RPMI8226 (cell line): ENCODE measurements around the gene PPP5C.
"Not testable (repeated sequence)": the region's sequence is repeated elsewhere in the genome, so short reads cannot be mapped to it uniquely, and the experiment has no call there.

ENCODE experiments used
- DNase-seq: peaks from one replicate; pipeline ENCODE4 v3.0.0-alpha.2; 2015

The PPP5C gene

DNA sequence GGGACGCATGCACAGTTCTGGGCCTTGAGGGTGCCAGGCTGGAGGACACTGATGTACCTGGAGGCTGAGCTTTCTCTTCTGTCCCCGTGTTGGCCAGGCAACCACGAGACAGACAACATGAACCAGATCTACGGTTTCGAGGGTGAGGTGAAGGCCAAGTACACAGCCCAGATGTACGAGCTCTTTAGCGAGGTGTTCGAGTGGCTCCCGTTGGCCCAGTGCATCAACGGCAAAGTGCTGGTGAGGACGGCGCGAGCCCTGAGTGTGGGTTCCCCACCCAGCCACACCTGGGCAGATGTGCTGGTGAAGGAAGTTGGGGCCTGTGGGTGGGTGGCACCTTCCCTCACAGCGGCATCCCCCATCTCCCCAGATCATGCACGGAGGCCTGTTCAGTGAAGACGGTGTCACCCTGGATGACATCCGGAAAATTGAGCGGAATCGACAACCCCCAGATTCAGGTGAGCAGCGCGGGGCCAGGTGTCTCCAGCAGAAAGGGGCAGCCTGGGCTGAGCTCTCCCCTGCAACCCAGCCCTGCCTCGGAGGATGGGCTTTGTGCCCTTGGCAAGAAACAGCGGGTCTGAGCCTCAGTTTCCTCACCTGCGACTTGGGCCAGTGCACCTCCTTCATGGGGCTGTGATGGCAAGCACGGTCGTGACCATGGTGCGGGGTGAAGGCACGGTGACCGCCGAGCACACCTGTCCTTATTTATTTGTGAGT is 40.3 kb downstream of the PPP5C start:
- DNase-seq = no peak

DNA sequence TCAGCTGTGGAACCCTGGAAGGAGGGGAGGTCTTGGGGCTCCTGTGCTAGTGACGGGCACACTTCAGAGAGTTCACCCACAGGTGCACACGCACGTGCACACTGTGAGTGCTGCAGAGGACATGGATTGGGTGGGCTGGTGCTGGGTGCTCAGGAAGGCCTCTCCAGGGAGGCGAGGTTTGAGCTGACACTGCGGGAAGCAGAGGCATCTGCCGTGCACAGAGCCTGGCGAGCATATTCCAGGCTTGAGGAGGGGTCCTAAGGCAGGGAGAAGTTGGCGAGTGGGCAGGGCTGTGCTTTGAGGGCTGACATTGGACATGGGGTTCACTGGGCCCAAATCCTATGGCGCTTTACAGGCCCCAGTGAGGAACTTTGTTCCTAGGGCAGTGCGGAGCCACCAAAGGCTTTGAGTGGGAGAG is 40.8 kb downstream of the PPP5C start:
- no peak for DNase-seq

DNA sequence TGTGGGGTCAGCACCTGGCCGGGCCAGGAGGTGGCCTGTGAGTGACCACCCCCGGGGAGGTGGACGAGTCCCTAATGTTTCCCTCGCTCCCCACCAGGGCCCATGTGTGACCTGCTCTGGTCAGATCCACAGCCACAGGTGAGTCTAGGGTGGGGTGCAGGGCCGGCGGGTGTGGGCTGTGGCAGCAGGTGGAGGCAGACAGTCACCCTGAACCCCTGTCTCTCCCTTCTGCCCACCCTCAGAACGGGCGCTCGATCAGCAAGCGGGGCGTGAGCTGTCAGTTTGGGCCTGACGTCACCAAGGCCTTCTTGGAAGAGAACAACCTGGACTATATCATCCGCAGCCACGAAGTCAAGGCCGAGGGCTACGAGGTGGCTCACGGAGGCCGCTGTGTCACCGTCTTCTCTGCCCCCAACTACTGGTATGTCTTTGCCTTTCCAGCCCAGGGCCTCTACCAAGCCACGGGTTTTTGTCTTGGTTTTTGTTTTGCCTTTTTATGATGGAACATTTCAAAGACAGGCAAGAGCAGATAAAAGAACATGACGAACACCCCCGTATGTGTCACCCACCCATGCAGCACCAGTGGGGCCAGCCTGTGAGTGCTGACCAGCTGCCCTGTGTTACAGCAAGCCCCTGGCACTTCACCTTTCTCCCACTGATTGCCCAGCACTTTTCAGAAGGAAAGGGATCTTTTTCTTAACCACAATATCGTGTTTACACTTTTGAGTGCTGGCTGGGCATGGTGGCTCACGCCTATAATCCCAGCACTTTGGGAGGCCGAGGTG is 41.6 kb downstream of the PPP5C start:
- no peak for DNase-seq

- DNase-seq = no peak
Observed at GRCh38 chr19:46390121-46390858, 43.4 kb downstream of the PPP5C start.

DNA sequence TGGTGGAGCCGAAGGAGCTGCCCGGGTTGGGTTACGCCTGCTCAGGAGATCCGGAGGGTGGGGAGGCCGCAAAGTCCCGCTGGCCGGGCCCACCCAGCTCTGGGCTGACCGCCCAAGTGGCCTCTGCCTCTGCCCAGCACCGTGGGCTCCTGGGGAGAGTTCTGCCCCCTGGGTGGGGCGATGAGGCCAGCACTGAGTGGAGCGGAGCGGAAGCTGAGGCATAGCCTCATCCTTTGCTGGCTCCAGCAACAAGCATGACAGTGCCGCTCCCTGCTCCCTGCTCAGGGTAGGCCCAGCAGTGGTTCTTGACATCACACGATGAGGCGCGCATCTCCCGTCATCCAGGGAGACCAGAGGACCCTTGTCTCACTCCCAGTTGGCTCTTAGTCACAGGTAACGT is 44.0 kb downstream of the PPP5C start:
- DNase-seq = no peak

DNA sequence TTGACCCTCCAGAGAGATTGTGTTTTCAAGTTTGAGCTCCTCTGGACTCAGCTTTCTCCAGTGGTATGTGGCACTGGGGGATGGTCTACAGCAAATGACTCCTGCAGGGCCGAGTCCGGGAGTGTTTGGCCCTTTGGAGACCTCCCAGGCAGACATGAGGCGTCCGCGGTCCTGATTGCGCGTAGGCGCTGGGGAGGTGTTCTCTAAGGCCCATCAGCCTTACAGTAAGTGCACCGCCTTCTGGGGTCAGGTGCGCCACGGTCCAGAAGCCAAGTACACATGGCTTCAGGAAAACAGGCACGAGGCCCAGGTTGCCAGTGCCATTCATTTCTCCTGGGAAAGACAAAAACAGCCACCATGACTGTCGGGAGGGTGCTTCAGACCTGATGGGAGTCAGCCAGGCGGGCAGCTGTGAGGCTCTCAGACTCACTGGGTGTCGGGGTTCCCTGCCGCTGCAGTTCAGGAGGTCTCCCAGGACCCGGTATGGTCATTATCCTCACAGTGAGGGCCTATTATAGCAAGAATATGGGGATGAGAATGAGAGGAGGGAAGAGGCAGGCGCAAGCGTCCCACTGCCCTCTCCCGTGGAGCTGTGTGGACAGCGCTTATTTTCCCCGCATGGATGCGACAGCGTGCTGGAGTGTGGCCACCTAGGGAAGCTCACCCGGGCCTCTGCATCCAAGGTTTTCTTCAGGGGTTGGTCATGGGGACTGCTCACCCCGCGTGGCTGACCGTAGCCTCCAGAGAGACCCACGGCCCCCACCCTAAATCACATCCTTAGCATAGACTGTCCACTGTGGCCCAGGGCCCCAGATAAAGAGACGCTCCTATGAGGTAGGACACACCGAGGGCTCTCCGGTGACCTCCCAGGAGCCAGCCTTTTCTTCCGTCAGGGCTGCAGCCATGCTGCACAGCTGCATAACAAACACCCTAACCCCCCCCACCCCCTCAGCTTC is 44.7 kb downstream of the PPP5C start:
- no peak for DNase-seq

DNA sequence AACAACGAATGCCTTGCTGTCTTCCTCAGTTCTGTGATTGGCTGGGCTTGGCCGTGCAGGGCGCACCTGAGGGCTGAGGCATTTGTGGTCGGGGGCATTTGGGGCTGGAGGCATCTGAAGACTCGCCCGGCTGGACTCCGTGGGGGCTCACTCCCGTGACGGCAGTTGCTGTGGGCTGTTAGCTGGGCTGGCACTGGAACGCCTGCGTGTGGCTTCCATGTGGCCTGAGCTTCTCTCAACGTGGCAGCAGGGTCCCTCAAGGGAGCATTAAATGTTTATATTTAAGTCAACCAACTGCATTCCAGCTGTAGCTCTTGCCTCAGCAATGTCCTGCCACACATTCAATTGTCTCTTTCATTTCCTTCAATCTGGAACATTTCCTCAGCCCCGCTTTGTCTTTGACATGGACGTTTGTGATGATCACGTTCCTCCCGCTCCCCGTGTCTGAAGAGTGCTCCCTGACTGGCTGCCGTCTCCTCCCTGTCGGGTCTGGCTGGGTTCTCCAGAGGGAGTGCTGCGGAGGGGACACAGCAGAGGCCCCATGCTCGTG is 45.4 kb downstream of the PPP5C start:
- DNase-seq = no peak

GRCh38 chr19:46392837-46393236 is 46.0 kb downstream of the PPP5C start:
- no peak for DNase-seq

- no peak for DNase-seq
Observed at GRCh38 chr19:46393456-46394401, 46.8 kb downstream of the PPP5C start.

DNA sequence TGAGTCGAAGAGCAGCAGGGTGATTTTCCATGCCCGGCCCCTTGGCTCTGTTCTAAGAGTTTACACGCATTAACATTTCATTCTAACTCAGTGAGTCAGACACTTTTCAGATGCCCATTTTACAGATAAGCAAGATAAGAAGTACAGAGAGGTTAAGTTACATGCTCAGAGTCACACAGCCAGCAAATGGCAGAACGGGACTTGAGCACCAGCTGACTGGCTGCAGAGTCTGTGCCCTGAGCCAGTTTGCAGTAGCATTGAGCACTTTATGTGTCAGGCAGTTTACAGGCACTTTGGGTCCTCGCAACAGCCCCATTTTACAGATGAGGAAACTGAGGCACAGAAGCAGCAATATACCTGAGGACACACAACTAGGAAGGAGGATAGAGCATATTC is 47.5 kb downstream of the PPP5C start:
- DNase-seq = no peak

DNA sequence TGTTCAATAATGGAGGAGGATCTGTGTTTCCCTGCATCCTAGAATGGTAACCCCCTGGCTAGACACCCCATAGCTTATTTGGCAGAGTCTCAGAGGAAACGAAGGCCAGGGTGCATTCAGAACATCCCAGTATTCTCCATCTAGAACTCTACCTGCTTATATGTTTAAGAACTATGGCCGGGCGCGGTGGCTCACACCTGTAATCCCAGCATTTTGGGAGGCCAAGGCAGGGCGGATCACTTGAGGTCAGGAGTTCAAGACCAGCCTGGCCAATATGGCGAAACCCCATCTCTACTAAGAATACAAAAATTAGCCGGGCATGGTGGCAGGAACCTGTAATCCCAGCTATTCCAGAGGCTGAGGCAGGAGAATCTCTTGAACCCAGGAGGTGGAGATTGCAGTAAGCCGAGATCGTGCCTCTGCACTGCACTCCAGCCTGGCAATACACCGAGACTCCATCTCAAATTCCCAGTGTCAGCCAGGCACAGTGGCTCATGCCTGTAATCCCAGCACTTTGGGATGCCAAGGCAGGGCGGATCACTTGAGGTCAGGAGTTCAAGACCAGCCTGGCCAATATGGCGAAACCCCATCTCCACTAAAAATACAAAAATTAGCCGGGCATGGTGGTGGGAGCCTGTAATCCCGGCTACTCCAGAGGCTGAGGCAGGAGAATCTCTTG is 51.1 kb downstream of the PPP5C start:
- not testable (repeated sequence) for DNase-seq

GRCh38 chr19:46402725-46403124 is 55.8 kb downstream of the PPP5C start:
- DNase-seq = no peak

DNA sequence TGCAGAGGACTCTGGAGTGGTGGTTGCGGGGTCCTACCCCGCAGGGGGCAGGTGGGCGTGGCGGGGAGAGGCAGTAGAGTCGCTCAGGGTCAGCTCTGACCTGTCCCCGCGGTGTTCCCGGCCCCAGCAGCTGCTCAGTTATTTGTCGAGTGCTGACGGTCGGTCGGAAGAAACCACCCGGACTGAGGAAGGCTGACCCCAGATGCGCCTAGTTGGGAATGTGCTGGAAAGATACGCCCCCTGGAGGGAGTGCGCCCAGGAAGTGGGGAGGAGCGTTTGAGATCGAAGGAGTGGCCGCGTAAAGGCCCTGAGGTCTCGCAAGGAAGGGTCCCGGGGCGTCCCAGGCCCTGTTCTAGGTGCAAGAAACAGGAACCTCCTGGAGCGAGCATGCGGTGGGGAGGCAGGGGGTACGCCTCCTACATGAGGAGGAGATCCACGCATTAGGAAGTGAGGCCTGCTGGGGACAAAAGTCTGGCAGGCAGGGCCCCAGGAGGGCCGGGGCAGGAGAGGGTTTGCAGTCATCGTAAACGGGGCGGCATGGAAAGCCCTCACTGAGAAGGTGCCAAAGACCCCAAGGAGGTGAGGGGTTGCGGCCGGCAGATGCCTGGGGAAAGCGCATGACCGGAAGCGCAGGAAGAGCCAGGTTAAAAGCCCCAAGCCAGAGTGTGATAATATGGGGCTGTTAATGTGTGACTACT is 57.3 kb downstream of the PPP5C start:
- DNase-seq = no peak

DNA sequence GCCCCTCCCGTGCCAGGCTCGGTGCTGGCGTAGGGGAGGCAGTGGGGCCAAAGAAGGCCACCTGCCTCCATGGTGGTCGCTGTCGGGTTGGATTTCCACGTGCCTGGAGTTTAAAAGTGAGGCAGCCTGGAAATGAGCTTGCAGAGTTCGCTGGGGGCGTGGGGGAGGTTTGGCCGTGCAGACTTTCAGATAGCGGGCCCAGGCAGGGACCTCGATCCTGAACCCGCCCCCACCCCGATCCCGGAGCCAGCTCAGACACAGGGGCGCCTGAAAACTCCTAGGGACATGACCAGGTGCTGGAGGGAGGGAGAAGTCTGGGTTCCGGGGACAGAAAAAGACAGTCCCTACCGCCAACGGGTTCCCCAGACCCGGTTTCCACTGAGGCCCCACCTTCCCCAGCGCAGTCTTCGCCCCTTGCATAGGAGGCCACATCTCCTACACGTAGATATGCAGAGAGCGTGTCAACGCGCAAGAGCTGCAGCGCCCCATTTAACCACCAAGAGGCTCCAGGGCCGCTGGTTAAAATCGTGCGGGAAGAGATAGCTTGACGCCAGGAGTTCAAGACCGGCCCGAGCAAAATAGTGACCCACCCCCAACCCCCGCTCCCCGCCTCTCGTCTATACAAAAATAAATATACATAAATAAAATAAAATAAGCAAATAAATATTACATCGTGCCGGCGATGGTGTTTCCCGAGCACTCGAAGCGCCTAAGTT is 58.0 kb downstream of the PPP5C start:
- DNase-seq = no peak

- no peak for DNase-seq
Observed at GRCh38 chr19:46406976-46407375, 60.1 kb downstream of the PPP5C start.

DNA sequence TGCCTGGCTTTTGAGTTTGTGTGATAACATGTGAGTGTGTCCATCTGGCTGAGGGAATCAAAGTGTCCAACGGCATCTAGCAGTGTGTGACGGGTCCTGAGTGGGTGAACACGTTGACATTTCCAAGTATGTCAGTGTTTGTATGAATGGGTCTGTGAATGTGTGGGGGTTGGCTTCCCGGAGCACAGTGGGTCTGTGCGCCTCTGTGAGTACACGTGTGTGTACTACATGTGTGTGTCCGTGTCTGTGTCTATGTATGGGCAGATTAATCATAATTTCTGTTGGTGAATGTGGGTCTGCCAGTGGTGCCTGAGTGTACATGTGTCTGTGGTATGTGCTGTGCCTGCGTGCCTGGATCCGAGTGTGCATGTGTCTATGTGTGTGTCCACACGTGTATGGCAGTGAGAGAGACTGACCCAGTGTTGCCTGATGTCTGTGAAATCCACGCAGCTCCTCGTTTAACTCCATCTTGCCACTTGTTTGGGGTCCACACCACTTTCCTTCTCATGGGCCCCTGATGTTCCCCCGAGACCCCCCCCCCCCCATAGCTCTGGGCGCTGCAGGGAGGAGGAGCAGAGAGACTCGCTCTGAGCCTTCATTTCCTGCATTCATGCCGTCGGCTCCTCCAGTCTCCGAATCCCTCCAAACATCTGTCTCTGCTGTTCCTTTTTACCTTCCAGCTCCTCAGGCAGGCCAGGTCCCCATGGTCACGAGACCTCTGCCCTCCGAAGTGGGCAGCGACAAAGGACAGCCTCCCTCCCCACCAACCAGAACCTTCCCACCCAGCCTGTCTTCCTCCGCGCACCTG is 61.2 kb downstream of the PPP5C start:
- DNase-seq = no peak

DNA sequence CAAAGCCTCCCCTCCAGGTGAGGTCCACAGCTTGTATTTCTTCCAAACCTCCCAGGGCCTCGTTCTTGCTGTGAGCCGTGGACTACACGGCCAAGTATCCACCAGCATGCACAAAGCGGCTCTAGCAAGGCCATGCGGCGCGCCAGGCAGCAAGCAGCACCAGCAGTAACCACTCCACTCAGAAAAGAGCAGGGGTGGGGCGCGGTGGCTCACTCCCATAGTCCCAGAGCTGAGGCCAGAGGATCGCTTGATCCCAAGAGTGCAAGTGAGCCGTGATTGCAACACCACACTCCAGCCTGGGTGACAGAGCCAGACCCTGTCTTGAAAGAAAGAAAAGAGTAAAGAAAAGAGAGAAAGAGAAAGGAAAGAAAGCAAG is 61.8 kb downstream of the PPP5C start:
- DNase-seq = no peak

DNA sequence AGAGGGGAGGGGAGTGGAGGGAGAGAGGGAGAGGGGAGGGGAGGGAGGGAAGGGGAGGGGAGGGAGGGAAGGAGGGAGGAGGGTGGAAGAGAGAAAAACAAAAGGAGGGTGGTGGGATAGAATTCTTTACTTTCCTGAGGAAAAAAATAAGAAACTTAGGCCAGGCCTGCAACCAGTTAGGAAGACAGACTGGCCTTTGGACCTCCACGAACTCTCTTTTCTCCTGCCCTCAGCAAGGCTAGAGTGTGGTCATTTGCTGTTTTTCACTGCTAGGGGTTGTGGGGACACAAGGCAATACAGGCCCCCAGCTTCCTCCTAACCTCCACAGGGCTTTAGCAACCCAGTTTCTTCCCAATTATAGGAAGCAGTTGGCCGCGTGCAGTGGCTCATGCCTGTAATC is 62.3 kb downstream of the PPP5C start:
- no peak for DNase-seq
